HEK293T (cell line): ENCODE data around the gene PRKAG2.
A peak's percentile ranks its signal among the peaks of the same experiment; 100 is the strongest.

Source experiments
- CTCF ChIA-PET: fragments of 350-600 bp; formaldehyde crosslinking; extraction: SDS; loops from one replicate; lab custom pipeline; 2021; ENCODE audit warnings: antibody characterized with exemption, inconsistent platforms; lab: Yijun Ruan, JAX
- POLR2A ChIA-PET: fragments of 350-600 bp; formaldehyde crosslinking; extraction: SDS; loops from one replicate; lab custom pipeline; 2020; ENCODE audit warnings: antibody characterized with exemption, inconsistent platforms; lab: Yijun Ruan, JAX
- DNase-seq: peaks from one replicate; pipeline ENCODE4 v3.0.0; 2012; ENCODE audit warnings: mixed read lengths; ENCODE audit errors: extremely low spot score
- ARNT ChIP-seq: fragments of 450-650 bp; IDR thresholded peaks from 2 replicates; pipeline ENCODE4 v1.6.1; 2017; ENCODE audit warnings: mild to moderate bottlenecking
- BHLHE40 ChIP-seq: fragments of 450-650 bp; IDR thresholded peaks from 2 replicates; pipeline ENCODE4 v1.6.1; 2016; ENCODE audit warnings: mild to moderate bottlenecking, moderate library complexity, borderline replicate concordance
- CTBP1 ChIP-seq: fragments of 450-650 bp; IDR thresholded peaks from 2 replicates; pipeline ENCODE4 v1.6.1; 2016; ENCODE audit warnings: borderline replicate concordance
- ELF4 ChIP-seq: fragments of 450-650 bp; IDR thresholded peaks from 2 replicates; pipeline ENCODE4 v1.6.1; 2017; ENCODE audit warnings: antibody characterized with exemption
- FOXA1 ChIP-seq: fragments of 450-650 bp; IDR thresholded peaks from 2 replicates; pipeline ENCODE4 v1.6.1; 2016; ENCODE audit warnings: mild to moderate bottlenecking
- FOXK2 ChIP-seq: fragments of 450-650 bp; IDR thresholded peaks from 2 replicates; pipeline ENCODE4 v1.6.1; 2016; ENCODE audit warnings: mild to moderate bottlenecking
- FOXM1 ChIP-seq: fragments of 450-650 bp; IDR thresholded peaks from 2 replicates; pipeline ENCODE4 v1.6.1; 2017; ENCODE audit warnings: mild to moderate bottlenecking, borderline replicate concordance
- HDGF ChIP-seq: fragments of 450-650 bp; IDR thresholded peaks from 2 replicates; pipeline ENCODE4 v1.6.1; 2017; ENCODE audit warnings: antibody characterized with exemption, borderline replicate concordance
- L3MBTL2 ChIP-seq: fragments of 450-650 bp; conservative IDR thresholded peaks from 2 replicates; pipeline ENCODE4 v1.6.1; 2016; ENCODE audit warnings: mild to moderate bottlenecking
- LEF1 ChIP-seq: fragments of 450-650 bp; IDR thresholded peaks from 2 replicates; pipeline ENCODE4 v1.6.1; 2017; ENCODE audit warnings: mild to moderate bottlenecking, borderline replicate concordance
- NFRKB ChIP-seq: fragments of 450-650 bp; IDR thresholded peaks from 2 replicates; pipeline ENCODE4 v1.6.1; 2016; ENCODE audit warnings: mild to moderate bottlenecking, moderate library complexity
- PKNOX1 ChIP-seq: fragments of 450-650 bp; IDR thresholded peaks from 2 replicates; pipeline ENCODE4 v1.6.1; 2016
- SP1 ChIP-seq: fragments of 450-650 bp; IDR thresholded peaks from 2 replicates; pipeline ENCODE4 v1.6.1; 2017
- SUZ12 ChIP-seq: fragments of 450-650 bp; IDR thresholded peaks from 2 replicates; pipeline ENCODE4 v1.6.1; 2016; ENCODE audit warnings: mild to moderate bottlenecking
- TARDBP ChIP-seq: fragments of 450-650 bp; IDR thresholded peaks from 2 replicates; pipeline ENCODE4 v1.6.1; 2016
- ZNF384 ChIP-seq: fragments of 450-650 bp; IDR thresholded peaks from 2 replicates; pipeline ENCODE4 v1.6.1; 2016

Gene PRKAG2

GRCh38 chr7:151745706-151746105, 131.2 kb downstream of the PRKAG2 start:
- ChIA-PET CTCF (interaction anchor here (0.6 to 2.4 kb wide), 4 partner anchors 9 to 38 kb away, joined by 3 to 12 read pairs (median 8); no protein-coding TSS in a partner anchor), POLR2A (no interaction called here)
- DNase-seq: no peak
- TF ChIP-seq NFRKB: no peak
- TF ChIP-seq TARDBP: no peak
- TF ChIP-seq L3MBTL2: no peak
- no peak for TF ChIP-seq FOXA1
- TF ChIP-seq BHLHE40: no peak
- no peak for TF ChIP-seq HDGF
- no peak for TF ChIP-seq ZNF384
- no peak for TF ChIP-seq SP1
- no peak for TF ChIP-seq ARNT
- no peak for TF ChIP-seq PKNOX1
- TF ChIP-seq SUZ12: no peak
- no peak for TF ChIP-seq FOXK2

- TF ChIP-seq FOXM1 (no peak), FOXA1 (no peak), HDGF (no peak), ZNF384 (no peak), SUZ12 (no peak), PKNOX1 (peak; percentile 83)
- peak; percentile 62 for DNase-seq
- ChIA-PET POLR2A (no interaction called here), CTCF (interaction anchor here (0.6 to 2.4 kb wide), 4 partner anchors 10 to 188 kb away, joined by 3 to 12 read pairs (median 8); no protein-coding TSS in a partner anchor)
Measured at GRCh38 chr7:151744656-151745638, 132.0 kb downstream of the PRKAG2 start.

GRCh38 chr7:151744051-151744580, 132.8 kb downstream of the PRKAG2 start:
- DNase-seq: no peak
- TF ChIP-seq PKNOX1 (no peak), NFRKB (no peak), HDGF (no peak), FOXK2 (no peak), ZNF384 (no peak), BHLHE40 (no peak), L3MBTL2 (no peak), SUZ12 (no peak)
- ChIA-PET CTCF (interaction anchor here (1.8 to 2.4 kb wide), 2 partner anchors 9 to 11 kb away, joined by 11 to 12 read pairs; no protein-coding TSS in a partner anchor), POLR2A (no interaction called here)

GRCh38 chr7:151743481-151743983, 133.4 kb downstream of the PRKAG2 start:
- ChIA-PET POLR2A (no interaction called here), CTCF (no interaction called here)
- no peak for TF ChIP-seq ELF4
- TF ChIP-seq SUZ12: no peak
- TF ChIP-seq FOXM1: no peak
- TF ChIP-seq ZNF384: no peak
- TF ChIP-seq FOXK2: no peak
- no peak for TF ChIP-seq CTBP1
- TF ChIP-seq BHLHE40: no peak
- no peak for TF ChIP-seq HDGF
- TF ChIP-seq NFRKB: no peak
- DNase-seq: no peak

GRCh38 chr7:151742713-151743480, 134.0 kb downstream of the PRKAG2 start:
- DNase-seq: no peak
- TF ChIP-seq HDGF: no peak
- no peak for TF ChIP-seq ARNT
- TF ChIP-seq L3MBTL2: no peak
- no peak for TF ChIP-seq SUZ12
- TF ChIP-seq SP1: no peak
- TF ChIP-seq FOXK2: no peak
- no peak for TF ChIP-seq ELF4
- no peak for TF ChIP-seq NFRKB
- POLR2A ChIA-PET: no interaction called here
- CTCF ChIA-PET: interaction anchor here (1.0 kb wide), 1 partner anchor 11 kb away, joined by 3 read pairs; no protein-coding TSS in a partner anchor

GRCh38 chr7:151741585-151741984, 135.3 kb downstream of the PRKAG2 start:
- TF ChIP-seq ARNT (no peak), SUZ12 (no peak), CTBP1 (no peak), SP1 (no peak), FOXK2 (no peak), LEF1 (no peak), TARDBP (no peak), BHLHE40 (no peak), FOXM1 (no peak), FOXA1 (no peak), NFRKB (no peak), ELF4 (no peak), HDGF (no peak), PKNOX1 (no peak), L3MBTL2 (no peak)
- ChIA-PET CTCF (interaction anchor here (1.0 kb wide), 1 partner anchor 12 kb away, joined by 3 read pairs; no protein-coding TSS in a partner anchor), POLR2A (no interaction called here)
- no peak for DNase-seq
